ENCODE data around the gene RPL18A.

DNA sequence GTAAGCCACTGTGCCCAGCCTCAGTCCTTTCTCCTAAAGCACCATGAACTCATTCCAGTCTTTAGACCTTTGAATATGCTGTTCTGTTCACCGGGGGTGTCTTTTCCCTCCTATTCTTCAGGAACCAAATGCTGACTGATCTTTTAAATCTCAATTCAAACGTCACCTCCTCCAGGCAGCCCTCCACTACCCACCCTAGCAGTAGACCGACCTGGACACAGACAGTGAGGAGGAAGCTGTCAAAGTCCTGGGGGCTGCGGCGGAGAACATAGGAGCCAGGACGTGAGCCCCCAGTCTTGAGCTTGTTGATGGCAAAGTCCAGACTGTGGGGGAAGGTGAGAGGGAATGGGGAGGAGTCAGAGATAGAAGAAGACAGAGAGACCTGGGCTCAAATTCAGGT lies 19.7 kb upstream of the RPL18A start:
- TF ChIP-seq YY1 (IDR thresholded peaks at IDR 0.05; ENCODE audit: insufficient read depth, insufficient read length) = no peak
- no peak for TF ChIP-seq ZNF274 (IDR thresholded peaks at IDR 0.05; ENCODE audit: low read depth, low read length)

Data from NT2/D1 (cell line).